ENCODE data around the gene ZSCAN20.

DNA sequence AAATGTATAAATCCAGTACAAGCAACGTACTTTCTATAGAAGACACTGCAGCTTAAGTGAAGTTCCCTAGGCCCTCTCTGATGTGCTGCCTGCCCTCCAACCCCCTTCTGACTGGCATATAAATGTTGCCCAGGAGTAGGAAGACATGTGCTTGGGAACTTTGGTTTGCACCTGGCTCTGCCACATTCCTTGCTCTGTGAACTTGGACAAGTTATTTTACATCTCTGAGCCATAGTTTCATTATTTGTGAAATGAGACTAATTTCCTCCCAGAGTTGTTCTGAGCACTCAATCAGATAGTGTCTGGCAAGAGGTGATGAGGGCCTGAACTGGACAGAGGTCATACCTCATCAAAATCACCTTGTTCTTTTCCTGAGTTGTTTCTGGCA, 38.1 kb upstream of the ZSCAN20 start:
- TF ChIP-seq, protein P1, sequence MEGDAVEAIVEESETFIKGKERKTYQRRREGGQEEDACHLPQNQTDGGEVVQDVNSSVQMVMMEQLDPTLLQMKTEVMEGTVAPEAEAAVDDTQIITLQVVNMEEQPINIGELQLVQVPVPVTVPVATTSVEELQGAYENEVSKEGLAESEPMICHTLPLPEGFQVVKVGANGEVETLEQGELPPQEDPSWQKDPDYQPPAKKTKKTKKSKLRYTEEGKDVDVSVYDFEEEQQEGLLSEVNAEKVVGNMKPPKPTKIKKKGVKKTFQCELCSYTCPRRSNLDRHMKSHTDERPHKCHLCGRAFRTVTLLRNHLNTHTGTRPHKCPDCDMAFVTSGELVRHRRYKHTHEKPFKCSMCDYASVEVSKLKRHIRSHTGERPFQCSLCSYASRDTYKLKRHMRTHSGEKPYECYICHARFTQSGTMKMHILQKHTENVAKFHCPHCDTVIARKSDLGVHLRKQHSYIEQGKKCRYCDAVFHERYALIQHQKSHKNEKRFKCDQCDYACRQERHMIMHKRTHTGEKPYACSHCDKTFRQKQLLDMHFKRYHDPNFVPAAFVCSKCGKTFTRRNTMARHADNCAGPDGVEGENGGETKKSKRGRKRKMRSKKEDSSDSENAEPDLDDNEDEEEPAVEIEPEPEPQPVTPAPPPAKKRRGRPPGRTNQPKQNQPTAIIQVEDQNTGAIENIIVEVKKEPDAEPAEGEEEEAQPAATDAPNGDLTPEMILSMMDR (IDR thresholded peaks at IDR 0.05), result no peak
- no peak for TF ChIP-seq POLR2A (IDR thresholded peaks at IDR 0.05)
